Effector CD8-positive, alpha-beta T cell (primary cell): Measurements from ENCODE around the gene TOMM40.
A peak's percentile ranks its signal among the peaks of the same experiment; 100 is the strongest.

Source experiments
- DNase-seq: peaks from one replicate; lab custom pipeline; 2025; lab: John Stamatoyannopoulos, UW

The TOMM40 gene

GRCh38 chr19:44927746-44928145 is 36.7 kb downstream of the TOMM40 start:
- DNase-seq: no peak

DNA sequence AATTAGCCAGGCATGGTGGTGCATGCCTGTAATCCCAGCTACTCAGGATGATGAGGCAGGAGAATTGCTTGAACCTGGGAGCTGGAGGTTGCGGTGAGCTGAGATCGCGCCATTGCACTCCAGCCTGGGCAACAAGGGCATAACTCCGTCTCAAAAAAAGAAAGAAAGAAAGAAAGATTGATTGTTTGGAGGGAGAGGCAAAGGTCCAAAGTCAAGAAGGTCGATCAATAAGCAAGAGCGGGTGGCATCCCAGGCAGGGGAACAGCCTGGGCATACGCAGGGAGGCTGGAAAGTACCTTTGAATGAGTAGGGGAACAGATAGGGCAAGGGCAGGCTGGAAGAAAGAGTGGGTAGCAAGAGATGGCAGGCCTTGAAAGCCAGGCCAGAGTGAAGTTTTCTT is 39.0 kb downstream of the TOMM40 start:
- no peak for DNase-seq

DNA sequence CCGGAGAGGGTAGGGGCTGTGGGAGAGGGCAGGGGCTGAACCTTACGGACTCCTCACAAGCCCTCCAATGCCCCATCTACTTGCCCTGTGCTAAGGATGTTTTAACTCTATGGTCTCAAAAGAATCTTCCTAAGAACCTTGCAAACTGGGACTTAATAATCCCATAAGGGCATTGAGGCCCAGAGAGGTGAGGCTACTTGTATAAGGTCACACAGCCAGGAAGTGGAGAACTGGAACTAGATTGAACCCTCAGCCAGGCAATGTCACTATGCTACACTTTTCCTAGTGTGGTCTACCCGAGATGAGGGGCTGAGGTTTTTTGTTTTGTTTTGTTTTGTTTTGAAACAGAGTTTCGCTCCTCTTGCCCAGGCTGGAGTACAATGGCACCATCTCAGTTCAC is 40.5 kb downstream of the TOMM40 start:
- no peak for DNase-seq

DNA sequence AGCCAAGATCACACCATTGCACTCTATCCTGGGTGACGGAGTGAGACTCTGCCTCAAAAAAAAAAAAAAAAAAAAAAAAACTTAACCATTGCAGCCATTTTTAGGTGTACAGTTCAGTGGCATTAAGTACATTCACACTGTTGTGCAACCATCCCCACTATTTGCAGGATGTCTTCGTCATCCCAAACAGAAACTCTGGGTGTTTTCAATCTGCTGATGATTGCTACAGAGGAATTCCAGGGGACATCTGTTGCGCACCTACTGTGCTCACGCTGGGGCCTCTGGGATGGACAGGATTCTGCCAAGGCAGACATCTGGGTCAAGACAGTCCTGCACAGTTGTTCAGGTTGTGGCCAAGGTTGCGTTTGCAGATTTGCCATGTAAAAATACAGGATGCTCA is 48.6 kb downstream of the TOMM40 start:
- no peak for DNase-seq

DNA sequence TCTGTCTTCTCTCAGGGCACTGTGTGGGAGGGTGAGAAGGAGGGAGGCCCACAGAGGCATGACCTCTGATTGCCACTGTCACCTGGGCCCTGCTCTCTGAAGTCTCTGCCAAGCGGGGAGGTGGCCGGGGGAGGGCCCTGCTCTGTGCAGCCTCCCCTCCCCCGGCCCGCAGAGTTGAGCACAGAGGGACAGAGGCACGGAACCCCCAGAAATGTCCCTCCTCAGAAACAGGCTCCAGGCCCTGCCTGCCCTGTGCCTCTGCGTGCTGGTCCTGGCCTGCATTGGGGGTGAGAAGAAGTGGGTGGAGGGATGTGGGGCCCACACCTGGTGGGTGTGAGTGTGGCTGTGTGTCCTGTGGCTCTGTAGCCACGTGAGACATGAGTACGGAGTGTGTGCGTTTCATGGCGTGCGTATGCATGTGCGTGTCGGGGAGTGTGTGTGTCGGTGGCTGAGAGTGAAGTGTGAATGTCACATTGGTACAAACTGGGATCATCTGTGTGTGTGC is 51.1 kb downstream of the TOMM40 start, which contains the start of gene APOC4:
Gene APOC4, plus strand, starts transcription at position 171 of the 505 bp plus-strand sequence. Its CDS starts 41 bp downstream, at position 212.
- no peak for DNase-seq

GRCh38 chr19:44943801-44944249 is 52.8 kb downstream of the TOMM40 start:
- DNase-seq: no peak

DNA sequence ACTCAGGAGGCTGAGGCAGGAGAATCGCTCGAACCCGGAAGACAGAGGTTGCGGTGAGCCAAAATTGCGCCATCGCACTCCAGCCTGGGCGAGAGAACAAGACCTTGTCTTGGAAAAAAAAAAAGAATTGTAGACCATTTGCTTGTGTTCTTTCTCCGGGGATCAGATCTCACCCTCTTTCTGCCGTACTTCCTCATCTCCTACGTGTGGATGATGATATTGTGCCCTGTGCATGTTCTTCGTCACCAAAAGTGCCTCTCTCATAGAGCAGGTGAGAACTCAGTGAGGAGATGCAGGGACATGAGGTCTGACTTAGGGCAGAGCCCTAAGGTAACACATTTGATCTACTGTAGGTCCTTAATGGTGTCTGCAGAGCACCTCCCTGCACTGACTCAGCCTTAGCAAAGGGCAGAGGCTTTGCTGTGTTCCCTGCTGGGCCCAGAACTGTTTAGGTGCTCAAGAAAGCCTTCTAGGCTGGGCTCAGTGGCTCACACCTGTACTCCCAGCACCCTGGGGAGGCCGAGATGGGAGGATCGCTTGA is 56.1 kb downstream of the TOMM40 start:
- no peak for DNase-seq

DNA sequence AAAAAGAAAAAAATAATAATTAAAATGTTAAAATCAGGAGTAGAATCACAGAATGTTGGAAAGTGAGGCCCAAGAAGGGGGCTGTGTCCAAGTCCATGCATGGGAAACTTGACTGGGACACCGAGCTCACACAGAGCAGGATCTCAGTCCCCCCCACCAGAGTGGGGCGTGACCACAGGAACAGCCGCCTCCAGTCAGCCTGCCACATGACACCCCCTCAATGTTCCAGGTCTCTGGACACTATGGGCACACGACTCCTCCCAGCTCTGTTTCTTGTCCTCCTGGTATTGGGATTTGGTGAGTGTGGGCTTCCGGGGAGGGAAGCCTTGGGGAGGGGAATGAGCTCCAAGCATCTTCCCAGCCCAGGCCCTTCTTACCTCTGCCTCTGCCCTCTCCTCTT is 57.2 kb downstream of the TOMM40 start:
- no peak for DNase-seq

- no peak for DNase-seq
Observed at GRCh38 chr19:44948763-44949374, 57.8 kb downstream of the TOMM40 start.

- DNase-seq: no peak
Observed at GRCh38 chr19:44949550-44949949, 58.5 kb downstream of the TOMM40 start.

DNA sequence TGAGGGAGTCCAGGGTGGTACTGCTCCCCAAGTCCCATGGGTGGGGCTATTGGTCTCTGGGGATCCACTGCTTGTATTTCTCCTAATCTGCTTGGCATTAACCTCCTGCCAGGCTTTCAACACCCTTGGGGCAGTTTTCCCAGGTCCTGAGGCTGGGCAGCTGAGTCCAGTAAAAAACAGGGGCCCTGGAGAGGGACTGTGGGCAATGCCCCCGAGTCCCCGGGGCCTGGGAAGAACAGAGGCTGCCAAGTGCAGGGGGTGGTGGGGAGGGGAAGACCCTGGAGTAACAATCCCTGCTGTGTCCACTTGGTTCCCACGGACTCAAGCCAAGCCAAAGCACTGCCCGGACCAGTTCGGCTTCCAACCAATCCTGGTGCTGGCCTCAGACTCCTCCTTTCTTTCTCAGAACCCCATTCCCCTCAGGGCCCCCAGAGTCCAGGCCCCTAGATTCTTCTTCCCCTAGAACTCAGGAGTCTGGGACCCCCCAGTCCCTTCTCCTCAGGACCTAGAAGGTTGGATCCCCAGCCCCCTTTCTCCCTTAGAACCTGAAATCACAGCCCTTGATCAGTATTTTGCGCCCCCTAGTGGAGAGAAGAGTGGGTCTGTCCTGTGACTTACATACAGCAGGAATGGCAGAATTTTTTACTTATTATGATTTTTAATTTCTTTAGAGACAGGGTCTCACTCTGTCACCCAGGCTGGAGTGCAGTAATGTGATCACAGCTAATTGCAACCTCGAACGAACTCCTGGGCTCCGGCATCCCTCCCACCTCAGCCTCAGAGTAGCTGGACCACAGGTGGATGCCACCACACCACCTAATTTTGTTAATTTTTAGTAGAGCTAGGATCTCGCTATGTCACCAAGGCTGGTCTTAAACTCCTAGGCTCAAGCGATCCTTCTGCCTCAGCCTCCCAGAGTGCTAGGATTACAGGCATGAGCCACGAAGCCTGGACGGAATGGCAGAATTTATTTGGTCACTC is 60.4 kb downstream of the TOMM40 start:
- peak; percentile 50 for DNase-seq
